ENCODE results near the gene MYF5.

GRCh38 chr12:80713419-80713818 lies 3.3 kb upstream of the MYF5 start:
- TF ChIP-seq CTCF (IDR thresholded peaks at IDR 0.05; ENCODE audit: poor library complexity) (no peak), EZH2 (IDR thresholded peaks at IDR 0.05; ENCODE audit: borderline replicate concordance) (no peak), EZH2phosphoT487 (IDR thresholded peaks at IDR 0.05; ENCODE audit: low read depth, severe bottlenecking, unreplicated experiment) (no peak)
